Lung microvascular endothelial cell (primary cell): ENCODE measurements around the gene PPP1R37. TPM values are rescaled to one million over a fixed set of nuclear protein-coding genes. Genes with fewer than 3 reads are reported as not detected.

ENCODE experiments used
- DNase-seq, 2 donors: peaks; one replicate each; pipeline versions ENCODE4 v3.0.0 to v3.0.0-alpha.2; 2010; ENCODE audit warnings: low read depth in 2 of 2
- total RNA-seq: library from RNA; depleted of rRNA; stranded (reverse); fragments of >200 nt; gene quantifications from 2 replicates; pipeline ENCODE4 v1.2.1, GENCODE V29; 2014

PPP1R37 gene
- total RNA-seq, 1 donor from 2014 or later = 24.0 TPM

- DNase-seq = no peak
Measured at GRCh38 chr19:45151821-45152503, 59.0 kb downstream of the PPP1R37 start.

DNA sequence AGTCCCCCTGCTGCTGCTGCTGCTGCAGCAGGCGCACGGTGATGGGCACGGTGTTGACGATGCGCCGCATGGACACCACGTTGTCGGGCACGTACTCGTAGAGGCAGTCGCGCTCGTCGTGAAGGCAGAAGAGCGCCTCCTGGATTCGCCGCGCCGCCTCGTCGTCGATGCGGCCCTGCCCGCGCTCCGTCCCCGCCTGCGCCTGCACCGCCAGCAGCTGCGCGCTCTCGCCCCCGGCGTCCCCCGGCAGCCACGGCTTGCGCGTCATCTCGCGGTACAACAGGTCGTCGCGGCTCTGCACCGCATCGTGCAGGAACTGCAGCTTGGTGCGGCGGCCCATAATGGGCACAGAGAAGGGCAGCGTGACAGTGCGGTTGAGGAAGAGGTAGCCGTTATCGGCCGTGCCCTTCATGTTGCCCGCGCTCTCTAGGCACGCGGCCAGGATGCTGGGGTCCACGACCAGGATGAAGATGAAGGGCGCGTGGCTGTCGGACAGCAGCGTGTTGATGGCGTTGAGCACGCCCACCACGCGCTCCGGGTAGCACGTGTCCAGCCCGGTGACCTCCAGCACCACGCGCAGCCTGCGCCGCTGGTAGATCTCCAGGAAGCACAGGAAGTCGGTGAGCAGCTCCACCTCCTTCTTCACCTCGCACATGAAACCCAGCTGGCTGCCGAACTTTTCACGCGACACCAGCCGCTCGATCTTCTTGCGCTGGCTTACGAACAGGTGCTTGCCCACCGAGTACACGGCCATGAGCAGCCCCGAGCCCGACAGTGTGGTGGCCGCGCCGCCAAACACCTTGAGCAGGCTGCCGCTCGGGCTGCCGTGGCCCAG, 59.7 kb downstream of the PPP1R37 start:
- peak; percentile 63 to 66 for DNase-seq

DNA sequence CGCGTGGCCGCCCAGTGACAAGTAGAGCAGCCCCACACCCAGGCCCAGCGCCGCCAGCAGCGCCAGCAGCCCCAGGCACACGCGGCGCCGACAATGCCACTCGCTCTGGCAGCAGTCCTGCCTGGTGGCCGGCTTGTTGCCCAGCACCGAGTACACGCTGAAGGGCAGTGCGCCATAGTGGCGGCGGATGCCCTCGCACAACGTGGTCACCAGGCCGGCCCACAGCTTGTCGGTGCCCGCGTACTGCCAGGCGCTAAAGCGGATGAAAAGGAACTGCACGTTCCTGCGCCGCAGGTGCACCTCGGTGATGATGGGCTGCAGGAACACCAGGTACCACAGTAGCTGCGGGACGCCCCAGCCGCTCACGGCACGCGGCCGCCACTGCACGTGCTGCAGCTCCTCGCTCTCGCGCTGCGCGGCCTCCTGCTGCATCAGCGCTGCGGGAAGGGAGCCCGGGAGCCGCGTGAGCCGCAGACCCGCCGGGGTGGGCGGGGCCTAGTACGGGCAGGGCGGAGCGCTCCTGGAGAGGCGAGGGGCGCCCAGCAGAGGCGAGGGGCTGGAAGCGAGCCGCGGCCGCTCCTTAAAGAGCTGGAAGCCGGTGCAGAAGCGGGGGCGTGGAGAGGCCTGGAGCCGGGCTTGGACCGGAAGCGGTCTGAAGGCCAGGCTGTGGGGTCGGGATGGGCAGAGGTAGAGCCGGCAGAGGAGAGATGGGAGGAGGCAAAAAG, 60.5 kb downstream of the PPP1R37 start:
- peak; percentile 24 to 66 for DNase-seq

- peak; percentile 47 to 88 for DNase-seq
Measured at GRCh38 chr19:45154064-45154827, 61.3 kb downstream of the PPP1R37 start.

DNA sequence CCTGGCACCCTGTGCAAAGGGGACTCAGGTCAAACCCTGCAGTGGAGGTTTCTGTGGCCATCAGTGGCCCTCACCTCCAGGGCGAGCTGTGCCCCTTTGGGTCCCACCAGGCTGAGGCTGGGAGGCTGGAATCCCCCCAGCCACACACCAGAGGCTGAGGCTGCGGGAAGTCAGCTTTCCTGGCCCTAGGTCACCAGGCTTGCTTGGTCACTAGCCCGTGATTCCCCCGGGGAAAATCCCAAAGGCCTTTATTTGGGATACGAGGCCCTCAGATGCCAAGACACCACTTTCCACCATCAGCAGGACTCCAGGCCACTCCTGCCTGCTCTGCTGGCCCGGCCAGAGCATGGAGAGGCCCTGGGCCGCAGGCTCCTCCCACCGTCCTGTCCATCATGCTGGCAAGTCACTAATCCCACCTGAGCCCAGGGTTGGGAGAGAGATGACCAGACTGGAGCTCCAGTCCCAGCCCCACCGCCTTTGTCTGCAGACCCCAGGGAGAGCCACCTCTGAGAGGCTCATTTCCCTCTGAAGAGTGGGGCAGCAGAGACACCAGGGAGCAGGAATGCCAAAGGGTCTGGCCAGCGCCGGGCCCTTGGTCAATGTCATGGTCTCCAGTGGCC, 63.1 kb downstream of the PPP1R37 start:
- no peak for DNase-seq

DNA sequence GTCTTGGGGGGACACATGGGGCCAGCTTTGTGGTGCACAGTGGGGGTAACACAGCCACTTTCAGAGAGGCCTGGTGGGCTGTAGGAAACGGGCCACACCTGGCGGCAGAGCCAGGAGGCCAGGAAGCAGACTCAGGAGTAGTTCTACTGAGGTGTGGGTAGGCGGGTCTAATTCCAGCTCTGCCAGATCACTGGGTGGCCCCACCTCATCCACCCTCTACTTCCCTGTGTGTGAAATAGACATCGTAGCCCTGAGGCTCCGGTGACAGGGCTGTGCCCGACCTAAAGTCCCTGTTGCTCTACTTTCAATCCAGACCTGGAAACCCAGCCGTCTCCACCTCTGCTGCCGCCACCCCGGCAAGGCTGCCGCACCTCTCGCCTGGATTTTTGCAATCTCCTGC, 63.8 kb downstream of the PPP1R37 start:
- DNase-seq = no peak

- no peak for DNase-seq
Measured at GRCh38 chr19:45158503-45159209, 65.7 kb downstream of the PPP1R37 start.

GRCh38 chr19:45159210-45159970, 66.4 kb downstream of the PPP1R37 start:
- DNase-seq = no peak

DNA sequence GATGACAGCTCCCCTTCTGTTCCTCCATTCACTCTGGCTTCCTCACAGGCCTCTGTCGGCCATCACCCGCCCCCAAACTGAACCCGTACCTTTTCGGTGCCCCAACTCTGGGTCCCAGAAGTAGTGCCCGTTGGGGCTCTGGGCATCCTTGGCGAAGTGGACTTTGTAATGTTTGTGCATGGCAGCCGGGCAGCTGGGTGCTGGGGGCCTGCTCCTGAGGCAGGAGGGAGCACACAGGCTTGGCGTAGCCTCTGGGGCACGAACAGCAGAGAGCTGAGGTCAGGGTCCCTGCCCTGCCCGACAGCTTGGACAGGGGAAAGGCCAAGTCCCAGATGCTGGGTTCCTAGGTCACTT, 67.0 kb downstream of the PPP1R37 start:
- DNase-seq = no peak

DNA sequence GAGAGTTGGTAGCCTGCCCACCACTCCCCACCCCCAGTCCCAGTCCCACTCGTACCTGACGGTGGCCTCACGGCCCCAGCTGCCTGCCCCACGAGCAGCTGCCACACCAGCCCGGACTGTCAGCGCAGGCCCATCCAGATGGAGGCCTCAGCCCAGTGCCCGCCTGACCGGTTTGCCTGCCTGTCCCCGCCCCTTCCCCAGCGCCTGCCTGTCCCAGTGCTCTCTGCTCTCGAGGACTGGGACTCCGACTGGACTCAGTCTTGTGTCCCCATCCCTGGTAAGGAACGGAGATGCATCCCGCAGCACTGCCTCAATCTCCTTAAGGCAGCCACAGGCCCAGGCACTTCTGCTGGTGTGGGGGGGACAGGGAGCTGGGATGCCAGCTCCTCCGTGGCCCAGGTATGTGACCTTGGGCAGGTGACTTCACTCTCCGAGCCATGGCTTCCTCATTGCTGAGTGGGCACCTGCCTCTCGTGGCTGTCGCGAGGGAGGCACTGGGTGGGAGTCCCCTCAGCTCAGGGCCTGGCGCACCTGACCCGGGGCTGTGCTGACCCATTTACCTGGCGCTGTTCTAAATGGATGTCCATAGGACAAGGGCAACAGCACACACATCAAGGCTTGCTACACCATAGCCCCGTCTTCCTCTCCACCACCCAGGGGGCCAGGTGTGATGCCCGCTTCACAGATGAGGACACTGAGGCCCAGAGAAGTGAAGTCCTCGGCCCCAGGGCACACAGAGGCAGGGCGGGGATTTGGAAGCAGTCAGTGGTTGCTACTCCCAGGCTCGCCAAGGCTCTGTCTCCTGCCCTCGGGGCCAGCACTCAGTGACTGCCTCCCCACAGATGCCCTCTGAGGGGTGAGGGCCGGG, 68.1 kb downstream of the PPP1R37 start, which contains the start of gene NKPD1:
TSS of gene NKPD1 (minus strand) at position 113 of the 868 bp plus-strand sequence. CDS start 832 bp downstream, outside the sequence.
- DNase-seq = no peak

GRCh38 chr19:45161738-45162607, 69.0 kb downstream of the PPP1R37 start:
- DNase-seq = peak; percentile 38 to 82

DNA sequence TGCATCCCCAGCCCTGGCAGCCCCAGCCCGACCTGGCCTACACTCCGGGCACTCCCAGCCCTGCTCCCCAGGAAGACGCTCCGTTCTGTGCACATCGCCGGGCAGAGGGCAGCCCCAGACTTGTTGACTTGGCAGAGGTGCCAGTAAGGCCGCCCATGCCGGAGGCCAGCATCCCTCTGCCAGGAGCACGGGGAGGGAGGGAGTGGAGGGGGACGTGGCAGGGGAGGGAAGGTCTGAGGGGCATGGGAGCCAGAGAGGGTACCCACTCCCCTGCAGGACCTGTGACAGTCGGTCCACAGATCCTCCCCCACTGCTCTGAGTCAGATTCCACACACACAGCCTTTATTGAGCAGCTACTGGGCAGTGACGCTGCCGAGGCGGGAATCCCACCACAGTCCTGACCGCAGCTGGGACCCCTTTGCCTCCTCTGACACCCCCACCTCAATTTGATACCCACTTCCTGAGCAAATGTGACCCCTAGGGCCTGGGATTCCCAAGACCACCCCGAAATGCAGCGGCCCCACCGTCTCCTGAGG, 69.7 kb downstream of the PPP1R37 start:
- DNase-seq = no peak

DNA sequence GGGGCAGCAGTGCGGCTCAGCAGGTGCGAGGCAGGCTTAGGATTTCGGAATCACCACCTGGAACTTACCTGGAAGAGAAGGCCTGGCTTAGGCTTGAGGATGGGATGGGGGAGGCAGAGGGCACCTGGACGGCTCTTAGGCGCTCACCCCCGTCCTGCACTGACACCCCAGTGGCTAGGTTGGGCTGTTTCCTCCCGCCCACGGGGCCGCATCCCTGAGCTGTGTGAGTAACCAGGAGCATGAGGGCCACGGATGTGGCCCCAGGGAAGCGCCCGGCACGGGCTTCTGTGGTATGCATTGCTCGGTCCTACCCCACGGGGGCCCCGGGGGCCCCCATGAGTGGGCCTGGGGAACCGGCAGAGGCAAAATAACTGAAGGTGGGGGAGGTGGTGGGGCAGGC, 70.2 kb downstream of the PPP1R37 start:
- no peak for DNase-seq

DNA sequence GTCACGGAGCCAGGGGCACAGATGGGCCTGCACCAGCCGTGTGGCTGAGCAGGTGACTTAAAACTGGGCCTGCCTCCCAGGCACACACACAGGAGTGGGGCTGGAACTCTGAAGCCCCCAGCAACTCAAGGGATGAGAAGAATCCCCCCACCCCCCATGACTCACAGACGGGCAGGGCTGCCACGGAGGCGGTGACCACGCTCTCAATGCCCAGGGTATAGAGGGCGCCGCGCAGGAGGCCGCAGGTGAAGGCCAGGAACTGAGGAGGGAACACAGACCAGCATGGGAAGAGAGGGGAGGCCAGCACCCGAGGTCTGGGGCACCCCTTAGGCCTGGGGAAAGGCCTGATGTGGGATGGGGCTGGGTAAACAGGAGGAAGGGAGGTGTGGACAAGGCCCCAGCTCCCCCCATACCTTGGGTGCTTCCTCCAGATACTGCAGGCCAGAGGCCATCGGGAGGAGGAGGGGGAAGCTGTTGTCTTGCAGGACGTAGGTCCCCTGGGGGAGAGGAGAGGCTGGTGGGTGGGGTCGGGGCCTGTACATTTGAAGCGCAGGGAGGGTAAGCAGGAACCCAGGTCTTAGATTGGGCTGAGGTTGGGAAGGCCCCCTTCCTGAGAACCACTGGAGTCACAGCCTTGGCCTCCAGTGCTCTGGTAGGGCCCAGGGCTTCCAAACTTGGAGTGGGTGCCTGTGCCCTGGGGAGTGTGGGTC, 70.9 kb downstream of the PPP1R37 start:
- DNase-seq = no peak

GRCh38 chr19:45164577-45165335, 71.8 kb downstream of the PPP1R37 start:
- peak; percentile 22 to 51 for DNase-seq

- peak; percentile 14 to 50 for DNase-seq
Measured at GRCh38 chr19:45166723-45167252, 73.8 kb downstream of the PPP1R37 start.
